Measurements from ENCODE around the gene DHRS12. TPM values are rescaled to one million over a fixed set of nuclear protein-coding genes. Genes with fewer than 3 reads are reported as not detected.

The DHRS12 gene
- total RNA-seq, 1 donor from 2014 or later: 12.5 TPM

DNA sequence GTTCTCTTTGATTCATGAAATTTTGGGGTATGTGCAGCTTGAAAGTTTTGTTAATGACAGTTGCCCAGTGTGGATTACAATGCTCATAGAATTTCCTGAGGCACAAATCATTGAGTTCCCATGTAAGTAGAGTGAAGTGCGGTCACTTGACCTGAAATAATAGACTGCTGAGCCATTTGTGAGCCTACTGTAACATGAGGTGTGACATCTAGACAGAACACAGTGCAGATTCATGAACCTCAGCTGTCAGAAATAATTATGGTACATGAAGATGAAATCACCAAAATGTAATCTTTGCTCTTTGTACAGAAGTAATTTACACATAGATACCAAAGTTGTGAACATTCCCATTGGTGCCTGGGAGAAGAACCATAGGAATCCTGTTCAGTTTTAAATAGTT, 84.6 kb downstream of the DHRS12 start:
- Histone ChIP-seq H3K27me3 (no peaks in the 10 kb centered on the region), H3K36me3 (peaks cover 0 to 3% of the 10 kb centered on the region in 2 donors), H3K4me1 (peaks cover 12% of the 10 kb centered on the region), H3K27ac (no peak overlapping the region), H3K9me3 (no peaks in the 10 kb centered on the region), H3K4me3 (no peak overlapping the region)
- DNase-seq (ENCODE audit: extremely low spot score in 2 of 2): no peak
- TF ChIP-seq, protein P1, sequence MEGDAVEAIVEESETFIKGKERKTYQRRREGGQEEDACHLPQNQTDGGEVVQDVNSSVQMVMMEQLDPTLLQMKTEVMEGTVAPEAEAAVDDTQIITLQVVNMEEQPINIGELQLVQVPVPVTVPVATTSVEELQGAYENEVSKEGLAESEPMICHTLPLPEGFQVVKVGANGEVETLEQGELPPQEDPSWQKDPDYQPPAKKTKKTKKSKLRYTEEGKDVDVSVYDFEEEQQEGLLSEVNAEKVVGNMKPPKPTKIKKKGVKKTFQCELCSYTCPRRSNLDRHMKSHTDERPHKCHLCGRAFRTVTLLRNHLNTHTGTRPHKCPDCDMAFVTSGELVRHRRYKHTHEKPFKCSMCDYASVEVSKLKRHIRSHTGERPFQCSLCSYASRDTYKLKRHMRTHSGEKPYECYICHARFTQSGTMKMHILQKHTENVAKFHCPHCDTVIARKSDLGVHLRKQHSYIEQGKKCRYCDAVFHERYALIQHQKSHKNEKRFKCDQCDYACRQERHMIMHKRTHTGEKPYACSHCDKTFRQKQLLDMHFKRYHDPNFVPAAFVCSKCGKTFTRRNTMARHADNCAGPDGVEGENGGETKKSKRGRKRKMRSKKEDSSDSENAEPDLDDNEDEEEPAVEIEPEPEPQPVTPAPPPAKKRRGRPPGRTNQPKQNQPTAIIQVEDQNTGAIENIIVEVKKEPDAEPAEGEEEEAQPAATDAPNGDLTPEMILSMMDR (IDR thresholded peaks at IDR 0.05): no peak
- TF ChIP-seq POLR2AphosphoS5 (IDR thresholded peaks at IDR 0.05; ENCODE audit: insufficient read depth in 1 of 2, low read depth in 1 of 2) (no peak), POLR2A (IDR thresholded peaks at IDR 0.05) (no peak)
- intact Hi-C loops (cut with DNase I): no loop called here

Other genes starting within 250 kb of the DHRS12 start
- gene WDFY2, start 219.7 kb downstream of the DHRS12 start, total RNA-seq: 26.3 TPM
- 0.25 TPM for gene TMEM272, start 41.0 kb upstream of the DHRS12 start, total RNA-seq
- not detected for gene CCDC70, start 57.8 kb upstream of the DHRS12 start, total RNA-seq
- gene ATP7B, start 207.3 kb upstream of the DHRS12 start, total RNA-seq: 2.5 TPM
- 12.5 TPM for gene ALG11, start 208.2 kb upstream of the DHRS12 start, total RNA-seq
- gene UTP14C, start 220.5 kb upstream of the DHRS12 start, total RNA-seq: 5.9 TPM

All from vagina (tissue), 2 donors.